HepG2 (cell line): Measurements from ENCODE around the gene GNA12.

ENCODE experiments used
- CERS6 ChIP-seq: sonication (generic); formaldehyde crosslinking; IDR thresholded peaks from 2 replicates; pipeline ENCODE4 v1.5.0; 2020; ENCODE audit warnings: missing genetic modification reagents
- GMEB2 ChIP-seq: IDR thresholded peaks from 2 replicates; pipeline ENCODE4 v1.6.1; 2016; ENCODE audit warnings: missing biosample characterization, missing genetic modification reagents, low read depth
- NFIC ChIP-seq: IDR thresholded peaks from 2 replicates; pipeline ENCODE4 v1.6.1; 2012; ENCODE audit warnings: mild to moderate bottlenecking, low read length, inconsistent platforms
- SIN3A ChIP-seq: IDR thresholded peaks from 2 replicates; pipeline ENCODE4 v1.6.1; 2011; ENCODE audit warnings: low read depth, mild to moderate bottlenecking, control low read depth, low read length, borderline replicate concordance

- TF ChIP-seq CERS6 (CRISPR knock-in tag), result no peak
- no peak for TF ChIP-seq SIN3A
- TF ChIP-seq NFIC, result no peak
- no peak for TF ChIP-seq GMEB2 (CRISPR knock-in tag)
Measured at GRCh38 chr7:2692543-2692942, 151.6 kb downstream of the GNA12 start.
